Activated naive CD8-positive, alpha-beta T cell treated with anti-CD3 and anti-CD28 coated beads for 36 hours (primary cell): ENCODE data around the gene THNSL1. TPM values are rescaled to one million over a fixed set of nuclear protein-coding genes. Genes with fewer than 3 reads are reported as not detected.
"Not testable (repeated sequence)": the region's sequence is repeated elsewhere in the genome, so short reads cannot be mapped to it uniquely, and the experiment has no call there.

Experiments
- DNase-seq: peaks from one replicate; pipeline ENCODE4 v3.0.0; 2021
- H3K27ac Mint-ChIP-seq: one replicate; pipeline ENCODE4 v1.8.0; 2022; ENCODE audit warnings: mild to moderate bottlenecking, moderate library complexity, mixed read lengths
- H3K27me3 Mint-ChIP-seq: one replicate; pipeline ENCODE4 v1.8.0; 2022; ENCODE audit warnings: mild to moderate bottlenecking, mixed read lengths
- H3K36me3 Mint-ChIP-seq: one replicate; pipeline ENCODE4 v1.8.0; 2021; ENCODE audit warnings: mild to moderate bottlenecking, mixed read lengths
- H3K4me1 Mint-ChIP-seq: one replicate; pipeline ENCODE4 v1.8.0; 2021; ENCODE audit warnings: mixed read lengths
- H3K4me3 Mint-ChIP-seq: one replicate; pipeline ENCODE4 v1.8.0; 2022; ENCODE audit warnings: mild to moderate bottlenecking, moderate library complexity, mixed read lengths
- H3K9me3 Mint-ChIP-seq: one replicate; pipeline ENCODE4 v1.8.0; 2022; ENCODE audit warnings: mixed read lengths
- total RNA-seq, 2 experiments: library from RNA; stranded (reverse); gene quantifications; one replicate each; pipeline ENCODE4 v1.2.3, GENCODE V29; 2021

Gene THNSL1, protein sequence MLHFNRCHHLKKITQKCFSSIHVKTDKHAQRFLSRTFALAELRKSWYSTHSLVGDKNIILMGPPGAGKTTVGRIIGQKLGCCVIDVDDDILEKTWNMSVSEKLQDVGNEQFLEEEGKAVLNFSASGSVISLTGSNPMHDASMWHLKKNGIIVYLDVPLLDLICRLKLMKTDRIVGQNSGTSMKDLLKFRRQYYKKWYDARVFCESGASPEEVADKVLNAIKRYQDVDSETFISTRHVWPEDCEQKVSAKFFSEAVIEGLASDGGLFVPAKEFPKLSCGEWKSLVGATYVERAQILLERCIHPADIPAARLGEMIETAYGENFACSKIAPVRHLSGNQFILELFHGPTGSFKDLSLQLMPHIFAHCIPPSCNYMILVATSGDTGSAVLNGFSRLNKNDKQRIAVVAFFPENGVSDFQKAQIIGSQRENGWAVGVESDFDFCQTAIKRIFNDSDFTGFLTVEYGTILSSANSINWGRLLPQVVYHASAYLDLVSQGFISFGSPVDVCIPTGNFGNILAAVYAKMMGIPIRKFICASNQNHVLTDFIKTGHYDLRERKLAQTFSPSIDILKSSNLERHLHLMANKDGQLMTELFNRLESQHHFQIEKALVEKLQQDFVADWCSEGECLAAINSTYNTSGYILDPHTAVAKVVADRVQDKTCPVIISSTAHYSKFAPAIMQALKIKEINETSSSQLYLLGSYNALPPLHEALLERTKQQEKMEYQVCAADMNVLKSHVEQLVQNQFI
- total RNA-seq, result 10 to 100 TPM; 10.1 to 10.7 TPM

GRCh38 chr10:25016376-25017153, at the start of gene THNSL1:
Gene THNSL1, plus strand, starts transcription at chr10:25016612. Its CDS starts 6,612 bp downstream, at chr10:25023224.
- peak within 1 kb of the TSS; percentile 99 for H3K27ac Mint-ChIP-seq
- H3K4me1 Mint-ChIP-seq, result peaks cover 24% of the 10 kb centered on the region
- DNase-seq, result peak; percentile 98
- H3K27me3 Mint-ChIP-seq, result no peaks in the 10 kb centered on the region
- H3K36me3 Mint-ChIP-seq, result peaks cover 5% of the 10 kb centered on the region
- H3K4me3 Mint-ChIP-seq, result peak within 1 kb of the TSS; percentile 96
- peaks cover 9% of the 10 kb centered on the region for H3K9me3 Mint-ChIP-seq

DNA sequence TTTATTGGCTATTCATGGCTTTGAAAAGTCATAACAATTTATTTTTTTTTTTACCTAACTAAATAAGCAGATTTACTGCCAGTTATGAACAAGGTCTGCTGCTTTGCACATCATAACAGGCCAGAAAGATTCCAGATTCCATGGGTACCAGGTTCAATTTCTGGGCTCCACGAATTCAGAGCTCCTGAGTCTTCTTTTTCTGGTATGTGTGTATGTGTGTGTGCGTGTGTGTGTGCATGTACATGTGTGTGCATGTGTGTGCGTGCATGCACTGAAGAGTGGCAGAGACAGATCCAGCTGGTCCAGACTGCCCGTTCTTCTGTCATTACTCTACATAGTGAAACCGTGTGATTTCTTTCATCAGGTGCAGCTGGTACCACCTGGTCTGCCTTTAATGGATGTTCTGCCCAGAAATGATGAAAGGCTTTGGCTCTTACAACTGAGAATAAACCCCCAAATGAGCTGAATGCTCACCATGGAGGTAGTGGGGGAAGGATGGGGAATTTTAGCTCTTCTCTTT, 49.4 kb upstream of the THNSL1 start:
- Mint-ChIP-seq H3K36me3 (no peaks in the 10 kb centered on the region), H3K9me3 (no peaks in the 10 kb centered on the region), H3K27me3 (no peaks in the 10 kb centered on the region), H3K27ac (no peak overlapping the region), H3K4me3 (no peak overlapping the region), H3K4me1 (peaks cover 6% of the 10 kb centered on the region)
- DNase-seq, result no peak

- H3K9me3 Mint-ChIP-seq, result no peaks in the 10 kb centered on the region
These were observed 48.1 kb upstream of the THNSL1 start for GRCh38 chr10:24968349-24968748.

DNA sequence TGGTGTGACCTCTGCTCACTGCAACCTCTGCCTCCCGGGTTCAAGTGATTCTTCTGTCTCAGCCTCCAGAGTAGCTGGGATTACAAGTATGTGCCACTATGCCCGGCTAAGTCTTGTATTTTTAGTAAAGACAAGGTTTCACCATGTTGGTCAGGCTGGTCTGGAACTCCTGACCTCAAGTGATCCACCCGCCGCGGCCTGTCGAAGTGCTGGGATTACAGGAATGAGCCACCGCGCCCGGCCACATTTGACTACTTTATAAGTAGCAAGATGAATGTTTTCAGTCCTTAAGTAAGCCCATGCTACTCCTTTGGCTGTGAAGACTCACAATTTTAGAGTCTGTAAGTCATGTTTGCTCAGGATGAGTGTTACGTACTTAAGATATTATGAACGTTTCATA, 47.5 kb upstream of the THNSL1 start:
- not testable (repeated sequence) for H3K27me3 Mint-ChIP-seq, H3K4me3 Mint-ChIP-seq, H3K36me3 Mint-ChIP-seq, H3K27ac Mint-ChIP-seq, DNase-seq, H3K9me3 Mint-ChIP-seq, H3K4me1 Mint-ChIP-seq

More at GRCh38 chr10:24968349-24968748, 48.1 kb upstream of the THNSL1 start:
- no peaks in the 10 kb centered on the region for H3K27me3 Mint-ChIP-seq
- no peak for DNase-seq
- H3K4me3 Mint-ChIP-seq, result no peak overlapping the region
- no peaks in the 10 kb centered on the region for H3K36me3 Mint-ChIP-seq
- no peak overlapping the region for H3K27ac Mint-ChIP-seq
- peaks cover 3% of the 10 kb centered on the region for H3K4me1 Mint-ChIP-seq

GRCh38 chr10:24969841-24970281, 46.6 kb upstream of the THNSL1 start:
- H3K4me1 Mint-ChIP-seq, result peaks cover 3% of the 10 kb centered on the region
- no peak overlapping the region for H3K27ac Mint-ChIP-seq

GRCh38 chr10:24971374-24971773, 45.0 kb upstream of the THNSL1 start:
- Mint-ChIP-seq H3K27me3 (no peaks in the 10 kb centered on the region), H3K36me3 (no peaks in the 10 kb centered on the region), H3K4me3 (no peak overlapping the region), H3K27ac (no peak overlapping the region), H3K9me3 (no peaks in the 10 kb centered on the region), H3K4me1 (peaks cover 3% of the 10 kb centered on the region)
- no peak for DNase-seq

More at GRCh38 chr10:24969841-24970281, 46.6 kb upstream of the THNSL1 start:
- Mint-ChIP-seq H3K9me3 (no peaks in the 10 kb centered on the region), H3K27me3 (no peaks in the 10 kb centered on the region), H3K4me3 (no peak overlapping the region), H3K36me3 (no peaks in the 10 kb centered on the region)
- no peak for DNase-seq

- Mint-ChIP-seq H3K4me1 (peaks cover 5% of the 10 kb centered on the region), H3K9me3 (no peaks in the 10 kb centered on the region), H3K4me3 (no peak overlapping the region), H3K27me3 (no peaks in the 10 kb centered on the region), H3K36me3 (no peaks in the 10 kb centered on the region), H3K27ac (no peak overlapping the region)
- no peak for DNase-seq
These were observed 43.2 kb upstream of the THNSL1 start for GRCh38 chr10:24973163-24973562.

DNA sequence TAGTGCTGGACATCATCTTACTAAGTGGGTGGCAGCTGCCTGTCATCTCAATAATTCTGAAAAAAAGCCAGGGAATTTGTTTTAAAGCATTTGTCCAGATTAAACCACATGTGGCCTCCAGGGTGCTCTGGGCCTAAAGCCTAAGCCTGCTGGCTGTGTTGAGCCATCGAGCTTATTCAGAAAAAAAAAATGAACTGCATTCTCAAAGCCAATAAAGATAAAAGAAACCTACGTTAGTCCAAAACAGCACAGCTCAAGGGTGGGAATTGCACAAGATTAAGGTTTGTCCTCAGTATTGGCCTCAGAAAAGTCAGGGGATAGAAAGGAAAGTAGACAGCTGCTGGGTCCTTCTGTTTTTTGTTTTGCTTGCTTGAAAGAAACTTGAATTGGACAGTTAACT, 41.4 kb upstream of the THNSL1 start:
- H3K27me3 Mint-ChIP-seq, result no peaks in the 10 kb centered on the region
- no peak overlapping the region for H3K4me3 Mint-ChIP-seq
- DNase-seq, result no peak
- peaks cover 7% of the 10 kb centered on the region for H3K4me1 Mint-ChIP-seq
- no peak overlapping the region for H3K27ac Mint-ChIP-seq
- no peaks in the 10 kb centered on the region for H3K9me3 Mint-ChIP-seq
- H3K36me3 Mint-ChIP-seq, result no peaks in the 10 kb centered on the region

GRCh38 chr10:24979685-24980084, 36.7 kb upstream of the THNSL1 start:
- DNase-seq, result no peak
- Mint-ChIP-seq H3K4me3 (no peak overlapping the region), H3K4me1 (peaks cover 17% of the 10 kb centered on the region), H3K27me3 (no peaks in the 10 kb centered on the region), H3K9me3 (no peaks in the 10 kb centered on the region), H3K36me3 (no peaks in the 10 kb centered on the region), H3K27ac (no peak overlapping the region)

GRCh38 chr10:24981161-24981710, 35.2 kb upstream of the THNSL1 start:
- no peaks in the 10 kb centered on the region for H3K27me3 Mint-ChIP-seq
- H3K9me3 Mint-ChIP-seq, result no peaks in the 10 kb centered on the region
- H3K27ac Mint-ChIP-seq, result no peak overlapping the region
- H3K4me1 Mint-ChIP-seq, result peaks cover 17% of the 10 kb centered on the region
- H3K4me3 Mint-ChIP-seq, result no peak overlapping the region
- no peaks in the 10 kb centered on the region for H3K36me3 Mint-ChIP-seq
- DNase-seq, result no peak

- H3K27ac Mint-ChIP-seq, result no peak overlapping the region
- H3K27me3 Mint-ChIP-seq, result no peaks in the 10 kb centered on the region
- H3K4me1 Mint-ChIP-seq, result peaks cover 17% of the 10 kb centered on the region
- no peak for DNase-seq
- no peaks in the 10 kb centered on the region for H3K9me3 Mint-ChIP-seq
- H3K36me3 Mint-ChIP-seq, result no peaks in the 10 kb centered on the region
- H3K4me3 Mint-ChIP-seq, result no peak overlapping the region
These were observed 33.9 kb upstream of the THNSL1 start for GRCh38 chr10:24982319-24983112.

DNA sequence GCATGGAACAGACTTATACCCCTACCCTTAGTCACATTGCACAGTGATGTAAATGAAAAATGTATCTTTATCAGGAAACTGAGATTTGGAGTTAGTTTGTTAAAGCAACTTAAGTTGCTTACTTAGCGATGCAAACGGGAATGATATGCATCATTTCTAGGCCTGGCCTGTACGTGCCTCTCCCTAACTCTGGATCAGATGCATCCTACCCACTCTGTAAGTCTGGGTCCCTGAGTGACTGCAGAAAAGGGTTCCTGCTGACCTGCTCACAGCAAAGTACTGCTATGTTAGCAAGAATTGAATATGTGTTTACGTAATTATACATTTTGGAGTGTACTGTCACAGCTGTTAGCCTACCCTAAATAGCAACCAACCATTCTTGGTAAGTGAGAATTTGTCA, 33.3 kb upstream of the THNSL1 start:
- Mint-ChIP-seq H3K9me3 (no peaks in the 10 kb centered on the region), H3K4me3 (no peak overlapping the region), H3K36me3 (no peaks in the 10 kb centered on the region), H3K27me3 (no peaks in the 10 kb centered on the region), H3K27ac (no peak overlapping the region), H3K4me1 (peaks cover 16% of the 10 kb centered on the region)
- no peak for DNase-seq

DNA sequence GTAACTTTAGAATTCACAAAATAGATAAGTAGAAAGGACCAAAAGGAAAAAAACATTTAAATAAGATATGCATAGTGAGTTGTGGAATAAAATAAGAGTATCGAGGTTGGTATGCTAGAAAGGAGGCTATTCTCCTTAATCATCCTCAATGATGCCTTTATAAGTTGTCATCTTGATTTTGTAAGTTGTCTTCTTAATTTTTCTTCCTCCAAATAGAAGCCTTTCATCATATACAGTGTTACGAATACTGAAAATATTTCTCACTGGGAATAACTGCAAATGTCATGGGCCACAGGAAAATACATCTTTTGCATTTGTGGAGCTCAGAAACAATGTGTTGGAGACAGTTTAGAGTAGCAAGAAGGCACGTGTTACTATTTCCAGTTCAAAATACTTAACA, 32.5 kb upstream of the THNSL1 start:
- DNase-seq, result no peak
- no peaks in the 10 kb centered on the region for H3K27me3 Mint-ChIP-seq
- H3K9me3 Mint-ChIP-seq, result no peaks in the 10 kb centered on the region
- no peaks in the 10 kb centered on the region for H3K36me3 Mint-ChIP-seq
- H3K4me1 Mint-ChIP-seq, result peaks cover 13% of the 10 kb centered on the region
- no peak overlapping the region for H3K27ac Mint-ChIP-seq
- H3K4me3 Mint-ChIP-seq, result no peak overlapping the region

DNA sequence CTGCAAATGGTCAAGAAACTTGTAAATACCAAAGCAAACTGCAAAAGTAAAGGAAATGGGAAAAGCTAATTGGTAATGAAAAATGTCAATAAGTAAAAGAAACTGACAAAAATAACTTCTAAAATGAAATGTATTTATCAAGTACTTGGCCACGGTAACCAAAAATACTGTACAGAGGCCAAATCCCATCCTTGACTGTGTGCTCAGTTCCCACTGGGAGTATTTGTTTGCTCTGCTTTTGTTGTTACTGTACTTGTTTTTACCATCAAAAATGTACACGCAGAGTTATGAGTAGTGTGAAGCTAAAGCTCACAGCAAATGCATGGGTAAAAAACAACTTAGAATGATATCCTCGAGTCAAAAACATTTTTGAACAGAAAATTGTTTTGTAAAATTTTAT, 31.5 kb upstream of the THNSL1 start:
- Mint-ChIP-seq H3K27me3 (no peaks in the 10 kb centered on the region), H3K4me3 (no peak overlapping the region), H3K4me1 (peaks cover 13% of the 10 kb centered on the region), H3K27ac (no peak overlapping the region), H3K9me3 (no peaks in the 10 kb centered on the region), H3K36me3 (no peaks in the 10 kb centered on the region)
- DNase-seq, result no peak
